HCT116 (cell line): ENCODE data around the gene ARHGEF6. TPM values are rescaled to one million over a fixed set of nuclear protein-coding genes. Genes with fewer than 3 reads are reported as not detected.
A peak's percentile ranks its signal among the peaks of the same experiment; 100 is the strongest.

Source experiments
- ATAC-seq: fragments of 200-7000 bp; cut with Tn5 transposase; 2 replicates; pipeline ENCODE4 v1.9.1; 2020; ENCODE audit warnings: mild to moderate bottlenecking, moderate library complexity
- BruUV-seq: library from RNA; stranded (reverse); fragments of 400-500 nt; replicated peaks from 2 replicates; lab custom pipeline; 2021; lab: Mats Ljungman, UMichigan
- CTCF ChIA-PET: fragments of 300-600 bp; sonication (Branson Sonifier 250); formaldehyde crosslinking; loops from one replicate; lab custom pipeline; 2021; ENCODE audit warnings: antibody characterized with exemption; lab: Charles Lee
- POLR2A ChIA-PET: fragments of 300-600, 350-600 bp; sonication (Branson Sonifier 250); formaldehyde crosslinking; loops from one replicate; lab custom pipeline; 2021; ENCODE audit warnings: antibody characterized with exemption; lab: Charles Lee
- RAD21 ChIA-PET, 2 experiments: fragments of 300-600 bp; sonication (Branson Sonifier 250); formaldehyde crosslinking; loops; one replicate each; lab custom pipeline; 2023; ENCODE audit warnings: low total read pairs in 2 of 2; ENCODE audit not compliant: uncharacterized antibody in 2 of 2, unreplicated experiment in 2 of 2, low non-redundant PET in 1 of 2; lab: Charles Lee
- DNase-seq: peaks from one replicate; pipeline ENCODE4 v3.0.0-alpha.2; 2010; ENCODE audit warnings: low read depth, low spot score
- H2AFZ ChIP-seq: fragments of 200-600 bp; shearing (Covaris generic), sonication (generic); 2 replicates; pipeline ENCODE4 v1.6.1; 2017; ENCODE audit warnings: low read depth, mixed run types, mixed read lengths, antibody characterized with exemption, low read length; ENCODE audit not compliant: poor library complexity, severe bottlenecking
- H3K27ac ChIP-seq: 2 replicates; pipeline ENCODE4 v1.5.1; 2012; ENCODE audit warnings: low read depth, low read length
- H3K27me3 ChIP-seq: fragments of 200-600 bp; sonication (generic); 2 replicates; pipeline ENCODE4 v1.6.1; 2016; ENCODE audit warnings: mixed run types, low read length, mixed read lengths; ENCODE audit not compliant: insufficient read depth
- H3K36me3 ChIP-seq, 2 experiments: fragments of 200-500 bp in 1 of 2; fragments of 200-600 bp in 1 of 2; sonication (Bioruptor generic) in 1 of 2; sonication (generic) in 1 of 2; 2 replicates each; pipeline versions ENCODE4 v1.5.1 to v1.6.1; 2014 to 2016; ENCODE audit warnings: low read length in 2 of 2, inconsistent platforms in 1 of 2, mixed read lengths in 1 of 2, mixed run types in 1 of 2; ENCODE audit not compliant: insufficient read depth in 2 of 2, control insufficient read depth in 1 of 2
- H3K4me1 ChIP-seq, 2 experiments: fragments of 200-600 bp in 1 of 2; sonication (generic) in 1 of 2; 2 replicates each; pipeline versions ENCODE4 v1.5.1 to v1.6.1; 2012 to 2017; ENCODE audit warnings: low read length in 2 of 2, inconsistent platforms in 1 of 2, mild to moderate bottlenecking in 1 of 2, mixed read lengths in 1 of 2, mixed run types in 1 of 2, moderate library complexity in 1 of 2; ENCODE audit not compliant: insufficient read depth in 2 of 2, control insufficient read depth in 1 of 2
- H3K4me2 ChIP-seq: fragments of 200-600 bp; sonication (generic); 2 replicates; pipeline ENCODE4 v1.6.1; 2017; ENCODE audit warnings: mixed run types, low read length, mixed read lengths
- H3K4me3 ChIP-seq, 2 experiments: fragments of 200-600 bp in 1 of 2; sonication (generic) in 1 of 2; replicated peaks in 1 of 2; 2 replicates each; pipeline ENCODE4 v1.5.1; 2011 to 2016; ENCODE audit warnings: low read length in 2 of 2, control low read depth in 1 of 2, low read depth in 1 of 2, mild to moderate bottlenecking in 1 of 2, mixed read lengths in 1 of 2, mixed run types in 1 of 2
- H3K79me2 ChIP-seq: fragments of 200-600 bp; sonication (generic); 2 replicates; pipeline ENCODE4 v1.6.1; 2017; ENCODE audit warnings: mild to moderate bottlenecking, mixed run types, low read length, moderate library complexity, mixed read lengths; ENCODE audit not compliant: insufficient read depth
- H3K9ac ChIP-seq: fragments of 200-600 bp; sonication (generic); 2 replicates; pipeline ENCODE4 v1.6.1; 2016; ENCODE audit warnings: low read length, mixed read lengths
- H3K9me2 ChIP-seq: fragments of 200-600 bp; sonication (generic), shearing (Covaris generic); 2 replicates; pipeline ENCODE4 v1.6.1; 2017; ENCODE audit warnings: mixed run types, mild to moderate bottlenecking, moderate library complexity; ENCODE audit not compliant: insufficient read depth
- H3K9me3 ChIP-seq, 2 experiments: fragments of 200-500 bp in 1 of 2; fragments of 200-600 bp in 1 of 2; sonication (Bioruptor generic) in 1 of 2; sonication (generic) in 1 of 2; 2 replicates each; pipeline ENCODE4 v1.6.1; 2014 to 2017; ENCODE audit warnings: low read length in 2 of 2, mixed read lengths in 2 of 2, inconsistent platforms in 1 of 2, low read depth in 1 of 2, mild to moderate bottlenecking in 1 of 2, mixed run types in 1 of 2, moderate library complexity in 1 of 2; ENCODE audit not compliant: control insufficient read depth in 1 of 2, insufficient read depth in 1 of 2
- H4K20me1 ChIP-seq: fragments of 200-600 bp; sonication (generic), shearing (Covaris generic); 2 replicates; pipeline ENCODE4 v1.6.1; 2017; ENCODE audit warnings: mixed run types, mild to moderate bottlenecking, moderate library complexity; ENCODE audit not compliant: insufficient read depth
- ATF3 ChIP-seq: IDR thresholded peaks from 2 replicates; pipeline ENCODE4 v1.6.1; 2012
- CBX3 ChIP-seq: IDR thresholded peaks from 2 replicates; pipeline ENCODE4 v1.6.1; 2012; ENCODE audit warnings: low read depth
- CEBPB ChIP-seq: IDR thresholded peaks from 2 replicates; pipeline ENCODE4 v1.6.1; 2012; ENCODE audit warnings: low read depth
- CTCF ChIP-seq, 3 experiments: fragments of 200-600 bp in 1 of 3; sonication (generic) in 1 of 3; IDR thresholded peaks in 2 of 3; conservative IDR thresholded peaks in 1 of 3; 2 replicates each; pipeline ENCODE4 v1.5.1; 2012 to 2017; ENCODE audit warnings: low read depth in 2 of 3, low read length in 2 of 3, antibody characterized with exemption in 1 of 3, borderline replicate concordance in 1 of 3, control low read depth in 1 of 3, mild to moderate bottlenecking in 1 of 3, mixed read lengths in 1 of 3, mixed run types in 1 of 3, moderate library complexity in 1 of 3; ENCODE audit not compliant: insufficient read depth in 1 of 3
- EGR1 ChIP-seq: IDR thresholded peaks from 2 replicates; pipeline ENCODE4 v1.6.1; 2012; ENCODE audit warnings: low read depth
- ELF1 ChIP-seq: IDR thresholded peaks from 2 replicates; pipeline ENCODE4 v1.6.1; 2012; ENCODE audit warnings: low read depth, borderline replicate concordance
- EZH2phosphoT487 ChIP-seq: fragments of 200-600 bp; IDR thresholded peaks from 2 replicates; pipeline ENCODE4 v1.6.1; 2018; ENCODE audit warnings: antibody characterized with exemption, borderline replicate concordance
- JUND ChIP-seq: IDR thresholded peaks from 2 replicates; pipeline ENCODE4 v1.6.1; 2012
- RAD21 ChIP-seq: IDR thresholded peaks from 2 replicates; pipeline ENCODE4 v1.6.1; 2012; ENCODE audit warnings: low read depth, mild to moderate bottlenecking
- SP1 ChIP-seq: IDR thresholded peaks from 2 replicates; pipeline ENCODE4 v1.6.1; 2012; ENCODE audit warnings: low read depth
- YY1 ChIP-seq: IDR thresholded peaks from 2 replicates; pipeline ENCODE4 v1.6.1; 2011; ENCODE audit warnings: low read length, low read depth, moderate library complexity, mild to moderate bottlenecking; ENCODE audit not compliant: insufficient replicate concordance; ENCODE audit errors: extremely low read depth
- intact Hi-C: fragments of 100-400 bp; cut with micrococcal nuclease; formaldehyde crosslinking; loops from 2 replicates; pipeline ENCODE4 v1.10.0; 2022
- total RNA-seq: library from RNA; stranded (reverse); gene quantifications from one replicate; pipeline ENCODE4 v1.2.1, GENCODE V29; 2021; ENCODE audit not compliant: unreplicated experiment

Gene ARHGEF6
- total RNA-seq, 1 experiment from 2014 or later = 1.9 TPM

GRCh38 chrX:136767104-136767941, 13.4 kb downstream of the ARHGEF6 start:
- POLR2A ChIA-PET = no interaction called here
- TF ChIP-seq CTCF (IDR thresholded peaks at IDR 0.05 in 2 of 3, conservative IDR thresholded peaks at IDR 0.05 in 1 of 3; ENCODE audit: borderline replicate concordance in 1 of 3, insufficient read depth in 1 of 3, low read depth in 2 of 3, low read length in 2 of 3) (peak in 2 of 3 experiments; percentile 32 to 33; a peak in 4 of 6 replicates), RAD21 (no peak), SP1 (0 out of 2 replicates have a peak, but pooled peaks have one; percentile 10), ELF1 (no peak)

GRCh38 chrX:136766785-136767103, 14.0 kb downstream of the ARHGEF6 start:
- Histone ChIP-seq H3K27ac (no peak overlapping the region; the same call in 1 of the 2 replicates), H3K9me2 (no peaks in the 10 kb centered on the region), H3K36me3 (no peaks in the 10 kb centered on the region), H3K79me2 (no peaks in the 10 kb centered on the region), H3K4me1 (peaks cover 4 to 14% of the 10 kb centered on the region in 2 experiments), H3K27me3 (no peaks in the 10 kb centered on the region), H4K20me1 (no peaks in the 10 kb centered on the region), H3K4me2 (peak overlapping the region; percentile 80), H2AFZ (no peak overlapping the region), H3K4me3 (peak overlapping the region; percentile 39 to 62), H3K9me3 (no peaks in the 10 kb centered on the region), H3K9ac (peak overlapping the region; percentile 53)
- ATAC-seq (peak; percentile 6; the same call in 1 of the 2 replicates), DNase-seq (no peak)
- RAD21 ChIA-PET = interaction anchor here in 1 of 2 experiments (0.7 kb wide), 1 partner anchor 30 kb away, joined by 5 read pairs; no protein-coding TSS in a partner anchor
- CTCF ChIA-PET = interaction anchor here (1.5 kb wide), 1 partner anchor 11 kb away, joined by 4 read pairs; no protein-coding TSS in a partner anchor
- intact Hi-C loops = no loop called here
- POLR2A ChIA-PET = no interaction called here
- no TSS peak for BruUV-seq
- TF ChIP-seq CTCF (IDR thresholded peaks at IDR 0.05 in 2 of 3, conservative IDR thresholded peaks at IDR 0.05 in 1 of 3; ENCODE audit: borderline replicate concordance in 1 of 3, insufficient read depth in 1 of 3, low read depth in 2 of 3, low read length in 2 of 3) = no peak
- no peak for TF ChIP-seq CEBPB
- TF ChIP-seq JUND = no peak
- no peak for TF ChIP-seq YY1
- TF ChIP-seq CBX3 = no peak
- TF ChIP-seq ELF1 = no peak
- no peak for TF ChIP-seq ATF3
- TF ChIP-seq EZH2phosphoT487 = no peak
- no peak for TF ChIP-seq EGR1

More at GRCh38 chrX:136767104-136767941, 13.4 kb downstream of the ARHGEF6 start:
- Histone ChIP-seq H3K9me3 (no peaks in the 10 kb centered on the region), H3K79me2 (no peaks in the 10 kb centered on the region), H3K9me2 (no peaks in the 10 kb centered on the region), H3K9ac (peak overlapping the region; percentile 53), H4K20me1 (no peaks in the 10 kb centered on the region), H3K4me1 (peaks cover 4 to 14% of the 10 kb centered on the region in 2 experiments), H3K27me3 (no peaks in the 10 kb centered on the region), H3K4me3 (peak overlapping the region; percentile 39 to 62), H3K27ac (peak overlapping the region; percentile 60; the same call in 1 of the 2 replicates), H2AFZ (no peak overlapping the region), H3K4me2 (peak overlapping the region; percentile 80), H3K36me3 (no peaks in the 10 kb centered on the region)
- CTCF ChIA-PET = interaction anchor here (1.5 kb wide), 1 partner anchor 11 kb away, joined by 4 read pairs; no protein-coding TSS in a partner anchor
- ATAC-seq = peak; percentile 86
- BruUV-seq = no TSS peak
- RAD21 ChIA-PET = interaction anchor here in 1 of 2 experiments (0.7 kb wide), 1 partner anchor 30 kb away, joined by 5 read pairs; no protein-coding TSS in a partner anchor
- no peak for DNase-seq
- intact Hi-C loops = no loop called here
